ENCODE results near the gene PRRT4. TPM values are rescaled to one million over a fixed set of nuclear protein-coding genes. Genes with fewer than 3 reads are reported as not detected.
A peak's percentile ranks its signal among the peaks of the same experiment; 100 is the strongest.

PRRT4 gene
- total and polyA plus RNA-seq, 4 donors = 0.23 to 5.8 (median 0.28) TPM; not detected in 1

DNA sequence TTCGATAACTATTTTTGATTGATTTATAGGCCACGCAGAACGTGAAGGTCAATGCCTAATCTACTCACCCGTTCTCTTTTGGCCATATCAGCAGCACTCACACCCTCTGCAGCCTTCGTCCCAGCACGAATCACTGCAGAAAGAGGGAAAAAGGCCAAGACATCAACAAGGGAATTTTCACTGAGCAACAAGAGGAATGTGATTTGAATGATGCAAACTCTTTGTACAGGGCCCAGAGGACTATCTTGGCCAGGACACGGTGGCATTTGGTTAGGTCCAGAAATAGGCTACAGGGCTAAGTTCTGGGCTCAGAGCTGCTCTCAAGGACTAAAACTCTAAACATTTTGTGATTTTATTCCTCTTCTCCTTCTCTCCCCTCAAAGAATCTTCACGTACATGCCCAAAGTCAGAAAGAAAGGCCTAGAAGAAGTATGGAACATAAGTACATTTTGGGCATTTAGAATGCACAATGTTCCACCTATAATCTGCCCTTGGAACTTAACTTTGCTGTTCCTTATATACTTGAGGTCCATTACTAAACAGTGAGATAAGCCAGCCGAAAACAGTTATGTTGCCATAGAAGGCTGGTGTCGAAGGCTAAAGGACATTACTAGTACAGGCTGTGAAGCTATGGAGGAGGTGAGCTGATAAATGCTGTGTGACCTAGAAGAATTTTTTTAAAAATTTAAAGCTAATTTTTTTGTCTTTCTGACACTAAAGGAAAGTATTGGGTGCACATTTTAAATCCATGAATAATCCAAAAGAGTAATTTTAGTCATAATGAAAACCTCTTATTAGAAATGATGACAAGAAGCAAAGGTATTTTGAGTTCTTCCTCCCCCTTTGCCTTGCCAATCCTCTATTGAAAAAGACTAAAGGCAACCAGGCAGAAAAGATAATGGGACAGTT, 37.8 kb downstream of the PRRT4 start:
- peaks cover 4 to 10% of the 10 kb centered on the region in 2 donors for H3K36me3 ChIP-seq (ENCODE audit: control insufficient read depth in 1 of 2, insufficient read depth in 2 of 2, low read length in 1 of 2)
- ATAC-seq (ENCODE audit: low FRiP score) = peak; percentile 19
- 62 to 64% methylated on average over 10 of the region's 10 CpGs for WGBS, 2 donors

GRCh38 chr7:128323040-128323439, 38.5 kb downstream of the PRRT4 start:
- Histone ChIP-seq H3K9me3 (ENCODE audit: control insufficient read depth, low read length) (no peaks in the 10 kb centered on the region), H3K27ac (ENCODE audit: low read depth in 1 of 2, low read length in 2 of 2) (no peak overlapping the region), H3K36me3 (ENCODE audit: control insufficient read depth in 1 of 2, insufficient read depth in 2 of 2, low read length in 1 of 2) (peaks cover 4 to 10% of the 10 kb centered on the region in 2 donors), H3K4me1 (ENCODE audit: control insufficient read depth in 1 of 2, insufficient read depth in 2 of 2, low read length in 2 of 2) (no peaks in the 10 kb centered on the region), H3K27me3 (ENCODE audit: control insufficient read depth in 1 of 2, insufficient read depth in 2 of 2, low read length in 1 of 2) (no peaks in the 10 kb centered on the region), H3K4me3 (ENCODE audit: low read length in 2 of 2) (no peak overlapping the region)
- ATAC-seq (ENCODE audit: low FRiP score) (no peak), DNase-seq (no peak)
- intact Hi-C loops (cut with DNase I) = no loop called here

More for the DNA sequence above, 37.8 kb downstream of the PRRT4 start:
- H3K27ac ChIP-seq (ENCODE audit: low read depth in 1 of 2, low read length in 2 of 2) = no peak overlapping the region
- no peak overlapping the region for H3K4me3 ChIP-seq (ENCODE audit: low read length in 2 of 2)
- intact Hi-C loops (cut with DNase I) = no loop called here
- no peaks in the 10 kb centered on the region for H3K27me3 ChIP-seq (ENCODE audit: control insufficient read depth in 1 of 2, insufficient read depth in 2 of 2, low read length in 1 of 2)
- H3K9me3 ChIP-seq (ENCODE audit: control insufficient read depth, low read length) = no peaks in the 10 kb centered on the region
- no peak for DNase-seq
- H3K4me1 ChIP-seq (ENCODE audit: control insufficient read depth in 1 of 2, insufficient read depth in 2 of 2, low read length in 2 of 2) = no peaks in the 10 kb centered on the region

GRCh38 chr7:128322040-128322643, 39.3 kb downstream of the PRRT4 start:
- Histone ChIP-seq H3K4me3 (ENCODE audit: low read length in 2 of 2) (no peak overlapping the region), H3K27ac (ENCODE audit: low read depth in 1 of 2, low read length in 2 of 2) (no peak overlapping the region), H3K36me3 (ENCODE audit: control insufficient read depth in 1 of 2, insufficient read depth in 2 of 2, low read length in 1 of 2) (peaks cover 6 to 14% of the 10 kb centered on the region in 2 donors), H3K4me1 (ENCODE audit: control insufficient read depth in 1 of 2, insufficient read depth in 2 of 2, low read length in 2 of 2) (no peaks in the 10 kb centered on the region), H3K27me3 (ENCODE audit: control insufficient read depth in 1 of 2, insufficient read depth in 2 of 2, low read length in 1 of 2) (no peaks in the 10 kb centered on the region), H3K9me3 (ENCODE audit: control insufficient read depth, low read length) (no peaks in the 10 kb centered on the region)
- ATAC-seq (ENCODE audit: low FRiP score) (no peak), DNase-seq (no peak)
- intact Hi-C loops (cut with DNase I) = no loop called here
- whole genome bisulfite sequencing, 2 donors = 68 to 69% methylated on average over 3 of the region's 3 CpGs

DNA sequence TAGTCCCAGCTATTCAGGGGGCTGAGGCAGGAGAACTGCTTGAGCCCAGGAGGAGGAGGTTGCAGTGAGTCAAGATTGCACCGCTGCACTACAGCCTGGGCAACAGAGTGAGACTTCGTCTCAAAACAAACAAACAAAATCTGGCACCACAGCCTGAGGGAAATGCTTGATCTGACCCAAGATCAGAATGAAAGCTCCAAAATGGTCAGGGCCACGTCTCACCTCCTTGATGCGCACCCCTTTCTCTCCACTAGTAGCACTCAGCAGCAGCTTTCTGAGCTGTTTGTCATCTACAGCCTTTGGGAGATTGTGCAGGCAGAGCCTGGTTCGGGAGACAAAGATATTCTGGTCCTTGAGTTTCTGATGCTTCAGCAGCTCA, 40.5 kb downstream of the PRRT4 start:
- peaks cover 8 to 13% of the 10 kb centered on the region in 2 donors for H3K36me3 ChIP-seq (ENCODE audit: control insufficient read depth in 1 of 2, insufficient read depth in 2 of 2, low read length in 1 of 2)
- H3K27ac ChIP-seq (ENCODE audit: low read depth in 1 of 2, low read length in 2 of 2) = no peak overlapping the region
- 81 to 83% methylated on average over 5 of the region's 5 CpGs for WGBS, 2 donors
- no peaks in the 10 kb centered on the region for H3K9me3 ChIP-seq (ENCODE audit: control insufficient read depth, low read length)
- no peaks in the 10 kb centered on the region for H3K4me1 ChIP-seq (ENCODE audit: control insufficient read depth in 1 of 2, insufficient read depth in 2 of 2, low read length in 2 of 2)
- H3K27me3 ChIP-seq (ENCODE audit: control insufficient read depth in 1 of 2, insufficient read depth in 2 of 2, low read length in 1 of 2) = no peaks in the 10 kb centered on the region
- intact Hi-C loops (cut with DNase I) = no loop called here
- DNase-seq = no peak
- H3K4me3 ChIP-seq (ENCODE audit: low read length in 2 of 2) = no peak overlapping the region
- ATAC-seq (ENCODE audit: low FRiP score) = no peak

DNA sequence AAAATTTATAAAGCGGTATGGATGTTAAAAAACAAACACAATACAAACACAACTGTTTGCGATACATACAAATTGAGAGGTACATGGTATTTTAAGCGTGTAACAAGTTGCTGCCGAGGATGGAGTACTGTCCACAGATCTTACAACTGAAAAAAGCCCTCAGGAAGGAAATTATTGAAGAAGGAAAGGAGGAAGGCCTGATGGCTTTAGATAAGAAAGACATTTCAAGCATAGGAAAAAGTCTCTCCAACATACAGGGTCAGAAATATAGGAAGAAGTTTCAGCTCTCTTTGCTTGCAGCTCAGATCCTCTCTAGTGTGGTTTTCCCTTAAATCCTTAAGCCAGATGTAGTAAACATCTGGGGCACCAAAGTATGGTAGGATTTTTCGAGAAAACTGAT, 42.8 kb downstream of the PRRT4 start:
- ATAC-seq (ENCODE audit: low FRiP score) (no peak), DNase-seq (no peak)
- WGBS, 2 donors = 93% methylated on average over 5 of the region's 5 CpGs
- intact Hi-C loops (cut with DNase I) = no loop called here
- no peaks in the 10 kb centered on the region for H3K4me1 ChIP-seq (ENCODE audit: control insufficient read depth in 1 of 2, insufficient read depth in 2 of 2, low read length in 2 of 2)
- H3K27me3 ChIP-seq (ENCODE audit: control insufficient read depth in 1 of 2, insufficient read depth in 2 of 2, low read length in 1 of 2) = no peaks in the 10 kb centered on the region
- H3K4me3 ChIP-seq (ENCODE audit: low read length in 2 of 2) = no peak overlapping the region
- H3K27ac ChIP-seq (ENCODE audit: low read depth in 1 of 2, low read length in 2 of 2) = no peak overlapping the region
- no peaks in the 10 kb centered on the region for H3K9me3 ChIP-seq (ENCODE audit: control insufficient read depth, low read length)
- peaks cover 11 to 17% of the 10 kb centered on the region in 2 donors for H3K36me3 ChIP-seq (ENCODE audit: control insufficient read depth in 1 of 2, insufficient read depth in 2 of 2, low read length in 1 of 2)

- Histone ChIP-seq H3K4me3 (ENCODE audit: low read length in 2 of 2) (no peak overlapping the region), H3K36me3 (ENCODE audit: control insufficient read depth in 1 of 2, insufficient read depth in 2 of 2, low read length in 1 of 2) (peaks cover 19 to 24% of the 10 kb centered on the region in 2 donors), H3K27ac (ENCODE audit: low read depth in 1 of 2, low read length in 2 of 2) (no peak overlapping the region), H3K4me1 (ENCODE audit: control insufficient read depth in 1 of 2, insufficient read depth in 2 of 2, low read length in 2 of 2) (no peaks in the 10 kb centered on the region), H3K9me3 (ENCODE audit: control insufficient read depth, low read length) (no peaks in the 10 kb centered on the region), H3K27me3 (ENCODE audit: control insufficient read depth in 1 of 2, insufficient read depth in 2 of 2, low read length in 1 of 2) (no peaks in the 10 kb centered on the region)
- intact Hi-C loops (cut with DNase I) = no loop called here
- DNase-seq (no peak), ATAC-seq (ENCODE audit: low FRiP score) (no peak)
- WGBS, 2 donors = 92 to 96% methylated on average over 3 of the region's 3 CpGs
These were observed 50.5 kb downstream of the PRRT4 start for GRCh38 chr7:128311013-128311412.

GRCh38 chr7:128310499-128310898, 51.0 kb downstream of the PRRT4 start:
- Histone ChIP-seq H3K27me3 (ENCODE audit: control insufficient read depth in 1 of 2, insufficient read depth in 2 of 2, low read length in 1 of 2) (no peaks in the 10 kb centered on the region), H3K4me1 (ENCODE audit: control insufficient read depth in 1 of 2, insufficient read depth in 2 of 2, low read length in 2 of 2) (no peaks in the 10 kb centered on the region), H3K27ac (ENCODE audit: low read depth in 1 of 2, low read length in 2 of 2) (no peak overlapping the region), H3K4me3 (ENCODE audit: low read length in 2 of 2) (no peak overlapping the region), H3K36me3 (ENCODE audit: control insufficient read depth in 1 of 2, insufficient read depth in 2 of 2, low read length in 1 of 2) (peaks cover 19 to 24% of the 10 kb centered on the region in 2 donors), H3K9me3 (ENCODE audit: control insufficient read depth, low read length) (no peaks in the 10 kb centered on the region)
- DNase-seq (no peak), ATAC-seq (ENCODE audit: low FRiP score) (no peak)
- WGBS, 2 donors = 84 to 89% methylated on average over 5 of the region's 5 CpGs
- intact Hi-C loops (cut with DNase I) = no loop called here

- 96 to 97% methylated on average over 5 of the region's 5 CpGs for WGBS, 2 donors
- Histone ChIP-seq H3K4me3 (ENCODE audit: low read length in 2 of 2) (no peak overlapping the region), H3K9me3 (ENCODE audit: control insufficient read depth, low read length) (no peaks in the 10 kb centered on the region), H3K36me3 (ENCODE audit: control insufficient read depth in 1 of 2, insufficient read depth in 2 of 2, low read length in 1 of 2) (peaks cover 17 to 24% of the 10 kb centered on the region in 2 donors), H3K27ac (ENCODE audit: low read depth in 1 of 2, low read length in 2 of 2) (no peak overlapping the region), H3K4me1 (ENCODE audit: control insufficient read depth in 1 of 2, insufficient read depth in 2 of 2, low read length in 2 of 2) (no peaks in the 10 kb centered on the region), H3K27me3 (ENCODE audit: control insufficient read depth in 1 of 2, insufficient read depth in 2 of 2, low read length in 1 of 2) (no peaks in the 10 kb centered on the region)
- DNase-seq (no peak), ATAC-seq (ENCODE audit: low FRiP score) (no peak)
- intact Hi-C loops (cut with DNase I) = no loop called here
These were observed 51.5 kb downstream of the PRRT4 start for GRCh38 chr7:128309976-128310375.

- no peak for ATAC-seq (ENCODE audit: low FRiP score)
- H3K36me3 ChIP-seq (ENCODE audit: control insufficient read depth in 1 of 2, insufficient read depth in 2 of 2, low read length in 1 of 2) = peaks cover 13 to 24% of the 10 kb centered on the region in 2 donors
- no peaks in the 10 kb centered on the region for H3K4me1 ChIP-seq (ENCODE audit: control insufficient read depth in 1 of 2, insufficient read depth in 2 of 2, low read length in 2 of 2)
- whole genome bisulfite sequencing, 2 donors = 96% methylated on average over 6 of the region's 6 CpGs
- H3K27ac ChIP-seq (ENCODE audit: low read depth in 1 of 2, low read length in 2 of 2) = no peak overlapping the region
- no peaks in the 10 kb centered on the region for H3K27me3 ChIP-seq (ENCODE audit: control insufficient read depth in 1 of 2, insufficient read depth in 2 of 2, low read length in 1 of 2)
- H3K4me3 ChIP-seq (ENCODE audit: low read length in 2 of 2) = no peak overlapping the region
- DNase-seq = no peak
- H3K9me3 ChIP-seq (ENCODE audit: control insufficient read depth, low read length) = no peaks in the 10 kb centered on the region
- intact Hi-C loops (cut with DNase I) = no loop called here
These were observed 52.4 kb downstream of the PRRT4 start for GRCh38 chr7:128309124-128309523.
